Peyer's patch (tissue), 4 donors: ENCODE results near the gene CD72. TPM values are rescaled to one million over a fixed set of nuclear protein-coding genes. Genes with fewer than 3 reads are reported as not detected.
"Not testable (repeated sequence)": the region's sequence is repeated elsewhere in the genome, so short reads cannot be mapped to it uniquely, and the experiment has no call there.

Experiments
- DNase-seq, 3 donors: peaks; one replicate each; pipeline ENCODE4 v3.0.0-alpha.2; 2017 to 2019
- H3K27ac ChIP-seq, 4 donors: fragments of 200-600 bp; sonication (generic); one replicate each; pipeline ENCODE4 v1.5.1; 2016 to 2019
- H3K27me3 ChIP-seq, 2 donors: fragments of 200-600 bp; sonication (generic); one replicate each; pipeline ENCODE4 v1.5.1; 2019
- H3K36me3 ChIP-seq, 3 donors: fragments of 200-600 bp; sonication (generic); one replicate each; pipeline ENCODE4 v1.5.1; 2016 to 2019
- H3K4me1 ChIP-seq, 4 donors: fragments of 200-600 bp; sonication (generic); one replicate each; pipeline ENCODE4 v1.5.1; 2016 to 2019
- H3K4me3 ChIP-seq, 4 donors: fragments of 200-600 bp; sonication (generic); 1 replicate in 3 of 4; 2 replicates in 1 of 4; pipeline ENCODE4 v1.5.1; 2016 to 2019; ENCODE audit warnings: mild to moderate bottlenecking in 1 of 4
- H3K9me3 ChIP-seq, 4 donors: fragments of 200-600 bp; sonication (generic); one replicate each; pipeline ENCODE4 v1.5.1; 2016 to 2019; ENCODE audit warnings: mild to moderate bottlenecking in 1 of 4
- CTCF ChIP-seq, 6 experiments: fragments of 450-650 bp in 4 of 6; fragments of 200-600 bp in 2 of 6; sonication (generic) in 1 of 6; IDR thresholded peaks; one replicate each; pipeline ENCODE4 v1.5.1; 2017 to 2019; ENCODE audit warnings: antibody characterized with exemption in 6 of 6, mild to moderate bottlenecking in 3 of 6, moderate library complexity in 1 of 6
- POLR2A ChIP-seq, 2 donors: fragments of 450-650 bp; IDR thresholded peaks; one replicate each; pipeline ENCODE4 v1.5.1; 2017; ENCODE audit warnings: antibody characterized with exemption in 2 of 2, mild to moderate bottlenecking in 2 of 2, moderate library complexity in 2 of 2
- total RNA-seq, 4 donors: library from RNA; depleted of rRNA; stranded (reverse); fragments of >200 nt; gene quantifications; one replicate each; pipeline ENCODE4 v1.1.0, GENCODE V29; 2016

CD72 gene
- total RNA-seq, 4 donors from 2014 or later: 2.3 to 62.7 (median 4.4) TPM

- DNase-seq: no peak
- no peaks in the 10 kb centered on the region for H3K9me3 ChIP-seq
- H3K4me1 ChIP-seq: peaks cover 0 to 21% (median 2%) of the 10 kb centered on the region in 4 donors
- no peak overlapping the region for H3K4me3 ChIP-seq
- no peak for TF ChIP-seq POLR2A (IDR thresholded peaks at IDR 0.05)
- no peak for TF ChIP-seq CTCF (IDR thresholded peaks at IDR 0.05)
- no peaks in the 10 kb centered on the region for H3K27me3 ChIP-seq
- H3K36me3 ChIP-seq: no peaks in the 10 kb centered on the region
- H3K27ac ChIP-seq: peak overlapping the region in 1 of 4 donors; percentile 44
These were observed 21.4 kb upstream of the CD72 start for GRCh38 chr9:35639631-35640030.

- H3K36me3 ChIP-seq, H3K9me3 ChIP-seq, H3K4me3 ChIP-seq, H3K27me3 ChIP-seq, DNase-seq: not testable (repeated sequence)
- Histone ChIP-seq H3K4me1 (peaks cover 0 to 21% (median 2%) of the 10 kb centered on the region in 4 donors), H3K27ac (peak overlapping the region in 1 of 4 donors; percentile 44)
These were observed 21.0 kb upstream of the CD72 start for GRCh38 chr9:35639225-35639624.

GRCh38 chr9:35638751-35639150 is 20.5 kb upstream of the CD72 start:
- H3K36me3 ChIP-seq, H3K27me3 ChIP-seq, H3K9me3 ChIP-seq, H3K4me3 ChIP-seq, H3K27ac ChIP-seq: not testable (repeated sequence)
- DNase-seq: peak in 1 of 3 donors; percentile 53
- H3K4me1 ChIP-seq: peaks cover 0 to 21% (median 2%) of the 10 kb centered on the region in 4 donors

- not testable (repeated sequence) for H3K27me3 ChIP-seq, H3K4me3 ChIP-seq, H3K36me3 ChIP-seq, H3K9me3 ChIP-seq
- Histone ChIP-seq H3K4me1 (peaks cover 0 to 21% (median 2%) of the 10 kb centered on the region in 4 donors), H3K27ac (peak overlapping the region in 1 of 4 donors; percentile 38)
- peak in 1 of 3 donors; percentile 26 for DNase-seq
These were observed 19.3 kb upstream of the CD72 start for GRCh38 chr9:35637427-35637955.

GRCh38 chr9:35636877-35637246 is 18.6 kb upstream of the CD72 start:
- not testable (repeated sequence) for H3K4me3 ChIP-seq, H3K9me3 ChIP-seq, H3K36me3 ChIP-seq, H3K27me3 ChIP-seq, DNase-seq
- peak overlapping the region in 1 of 4 donors; percentile 75 for H3K27ac ChIP-seq
- H3K4me1 ChIP-seq: peaks cover 0 to 21% (median 2%) of the 10 kb centered on the region in 4 donors

- peak in 2 of 3 donors; percentile 70 for DNase-seq
- H3K27me3 ChIP-seq: no peaks in the 10 kb centered on the region
- peaks cover 0 to 21% (median 2%) of the 10 kb centered on the region in 4 donors for H3K4me1 ChIP-seq
- no peak for TF ChIP-seq POLR2A (IDR thresholded peaks at IDR 0.05)
- no peak for TF ChIP-seq CTCF (IDR thresholded peaks at IDR 0.05)
- peak overlapping the region; percentile 14 to 75 (median 40) for H3K27ac ChIP-seq
- no peak overlapping the region for H3K4me3 ChIP-seq
- H3K36me3 ChIP-seq: no peaks in the 10 kb centered on the region
- H3K9me3 ChIP-seq: no peaks in the 10 kb centered on the region
These were observed 18.1 kb upstream of the CD72 start for GRCh38 chr9:35636135-35636876.

GRCh38 chr9:35635730-35636129 is 17.5 kb upstream of the CD72 start:
- Histone ChIP-seq H3K4me3 (no peak overlapping the region), H3K27me3 (no peaks in the 10 kb centered on the region), H3K36me3 (no peaks in the 10 kb centered on the region), H3K4me1 (peaks cover 0 to 21% (median 2%) of the 10 kb centered on the region in 4 donors), H3K27ac (peak overlapping the region; percentile 14 to 75 (median 40)), H3K9me3 (no peaks in the 10 kb centered on the region)
- no peak for DNase-seq
- TF ChIP-seq POLR2A (IDR thresholded peaks at IDR 0.05) (no peak), CTCF (IDR thresholded peaks at IDR 0.05) (no peak)
